HFF-Myc (cell line): ENCODE results near the gene SP6.

Experiments
- DNase-seq: peaks from one replicate; pipeline ENCODE4 v3.0.0-alpha.2; 2011; ENCODE audit warnings: low read depth; ENCODE audit errors: extremely low read depth
- H3K4me3 ChIP-seq: replicated peaks from 2 replicates; pipeline ENCODE4 v1.5.1; 2011; ENCODE audit warnings: low read depth, mild to moderate bottlenecking, control low read depth, low read length
- TF ChIP-seq, protein P1 (sequence below): IDR thresholded peaks from 2 replicates; pipeline ENCODE4 v1.5.1; 2012; ENCODE audit warnings: mild to moderate bottlenecking, low read depth, low read length, control low read depth; ENCODE audit errors: missing control alignments

The SP6 gene

GRCh38 chr17:47872019-47872650, 21.2 kb upstream of the SP6 start:
- TF ChIP-seq, protein P1, sequence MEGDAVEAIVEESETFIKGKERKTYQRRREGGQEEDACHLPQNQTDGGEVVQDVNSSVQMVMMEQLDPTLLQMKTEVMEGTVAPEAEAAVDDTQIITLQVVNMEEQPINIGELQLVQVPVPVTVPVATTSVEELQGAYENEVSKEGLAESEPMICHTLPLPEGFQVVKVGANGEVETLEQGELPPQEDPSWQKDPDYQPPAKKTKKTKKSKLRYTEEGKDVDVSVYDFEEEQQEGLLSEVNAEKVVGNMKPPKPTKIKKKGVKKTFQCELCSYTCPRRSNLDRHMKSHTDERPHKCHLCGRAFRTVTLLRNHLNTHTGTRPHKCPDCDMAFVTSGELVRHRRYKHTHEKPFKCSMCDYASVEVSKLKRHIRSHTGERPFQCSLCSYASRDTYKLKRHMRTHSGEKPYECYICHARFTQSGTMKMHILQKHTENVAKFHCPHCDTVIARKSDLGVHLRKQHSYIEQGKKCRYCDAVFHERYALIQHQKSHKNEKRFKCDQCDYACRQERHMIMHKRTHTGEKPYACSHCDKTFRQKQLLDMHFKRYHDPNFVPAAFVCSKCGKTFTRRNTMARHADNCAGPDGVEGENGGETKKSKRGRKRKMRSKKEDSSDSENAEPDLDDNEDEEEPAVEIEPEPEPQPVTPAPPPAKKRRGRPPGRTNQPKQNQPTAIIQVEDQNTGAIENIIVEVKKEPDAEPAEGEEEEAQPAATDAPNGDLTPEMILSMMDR: no peak
- H3K4me3 ChIP-seq: no peak overlapping the region
- no peak for DNase-seq

- no peak overlapping the region for H3K4me3 ChIP-seq
- no peak for DNase-seq
- TF ChIP-seq, protein P1: no peak
Measured at GRCh38 chr17:47871048-47871447, 20.1 kb upstream of the SP6 start.

GRCh38 chr17:47870056-47870455, 19.1 kb upstream of the SP6 start:
- no peak overlapping the region for H3K4me3 ChIP-seq
- TF ChIP-seq, protein P1: no peak
- DNase-seq: no peak

GRCh38 chr17:47869114-47869513, 18.2 kb upstream of the SP6 start:
- no peak overlapping the region for H3K4me3 ChIP-seq
- TF ChIP-seq, protein P1: no peak
- DNase-seq: no peak

DNA sequence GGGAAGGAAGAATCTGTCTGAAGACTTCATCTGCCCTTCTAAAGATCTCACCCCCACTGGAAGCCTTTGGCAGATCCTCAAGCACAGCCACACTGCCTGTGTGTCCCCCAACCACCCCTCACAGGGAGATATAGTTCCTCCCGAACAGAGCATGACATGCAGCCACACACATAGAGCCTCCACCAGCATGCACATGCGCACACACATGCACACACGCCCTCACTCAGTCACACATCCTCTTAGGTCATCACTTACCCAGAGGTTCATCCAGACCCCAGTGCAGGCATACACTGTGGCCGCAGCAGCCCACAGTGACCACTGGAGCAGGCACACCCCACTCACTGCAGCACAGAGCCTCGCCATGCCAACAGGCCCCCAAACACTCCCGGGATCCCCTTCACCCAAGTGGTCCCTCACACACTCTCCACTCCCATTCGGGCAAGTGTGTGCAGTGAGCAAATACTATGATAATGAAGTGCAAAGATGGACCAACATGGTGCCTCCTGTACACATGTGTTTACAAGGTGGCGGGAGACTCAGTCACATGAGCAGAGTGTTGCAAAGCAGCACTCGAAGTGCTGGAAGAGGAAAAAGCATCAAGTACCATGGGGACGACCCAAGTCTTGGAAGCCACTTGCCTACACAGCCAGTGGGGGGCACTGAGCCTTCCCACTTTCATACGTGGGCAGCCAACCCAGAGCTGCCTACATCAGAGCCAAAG, 17.0 kb upstream of the SP6 start:
- DNase-seq: no peak

GRCh38 chr17:47866941-47867340, 16.0 kb upstream of the SP6 start:
- TF ChIP-seq, protein P1: no peak
- DNase-seq: no peak

More for the DNA sequence above, 17.0 kb upstream of the SP6 start:
- TF ChIP-seq, protein P1: no peak
- no peak overlapping the region for H3K4me3 ChIP-seq

DNA sequence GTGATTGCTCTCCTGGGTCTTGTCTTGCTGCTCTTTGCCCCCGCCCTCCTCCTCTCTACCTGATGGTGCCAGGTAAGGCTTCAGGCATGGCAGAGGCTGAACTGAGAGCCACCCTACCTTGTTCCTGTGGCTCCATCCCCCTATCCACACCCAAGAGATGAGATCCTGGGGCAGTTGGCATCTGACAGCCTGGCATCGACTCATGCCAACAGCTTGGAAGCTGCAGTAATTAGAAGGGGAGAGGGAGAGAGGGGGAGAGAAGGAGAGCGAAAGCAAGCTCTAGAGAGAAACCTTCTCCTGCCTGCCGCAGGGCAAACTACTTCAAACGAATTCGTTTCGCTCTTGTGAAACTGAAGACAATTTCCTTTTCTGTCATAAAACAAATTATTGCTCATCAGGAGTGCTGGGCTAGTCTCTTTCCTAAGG, 13.8 kb upstream of the SP6 start:
- TF ChIP-seq, protein P1: no peak
- DNase-seq: no peak
- H3K4me3 ChIP-seq: no peak overlapping the region

More at GRCh38 chr17:47866941-47867340, 16.0 kb upstream of the SP6 start:
- no peak overlapping the region for H3K4me3 ChIP-seq
